NCI-H2196 (cell line): ENCODE measurements around the gene CDPF1.

Experiments
- DNase-seq: peaks from one replicate; lab custom pipeline; 2025; ENCODE audit not compliant: unreplicated experiment; lab: John Stamatoyannopoulos, UW

CDPF1 gene

GRCh38 chr22:46259374-46259773 is 9.3 kb upstream of the CDPF1 start:
- no peak for DNase-seq

DNA sequence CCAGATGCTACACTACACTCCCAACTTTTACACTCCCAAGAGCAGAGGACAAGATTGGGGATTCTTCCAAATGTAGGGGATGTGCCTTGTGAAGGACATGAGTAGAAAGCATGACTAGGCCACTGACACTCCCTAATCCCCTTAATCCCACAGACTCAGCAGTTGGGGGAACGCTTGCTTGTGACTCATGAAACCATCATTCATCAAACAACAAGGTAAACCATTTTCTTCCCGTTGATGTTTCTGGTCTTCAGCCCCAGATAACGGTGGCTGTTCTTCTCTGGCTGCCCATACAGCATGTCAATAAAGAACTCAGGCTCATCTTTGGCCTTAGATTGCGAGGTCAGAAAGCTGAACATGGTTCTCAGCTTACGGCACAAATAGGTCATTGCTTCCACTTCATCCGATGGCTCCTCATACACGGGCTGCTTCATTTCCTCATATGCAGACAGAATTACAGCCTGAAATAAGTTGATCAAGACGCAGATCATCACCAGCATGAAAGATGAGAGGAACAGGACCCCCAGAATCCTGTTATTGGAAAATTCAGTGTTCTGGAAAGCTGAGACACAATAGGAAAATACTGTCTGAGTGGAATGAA is 6.4 kb upstream of the CDPF1 start:
- DNase-seq, result no peak

DNA sequence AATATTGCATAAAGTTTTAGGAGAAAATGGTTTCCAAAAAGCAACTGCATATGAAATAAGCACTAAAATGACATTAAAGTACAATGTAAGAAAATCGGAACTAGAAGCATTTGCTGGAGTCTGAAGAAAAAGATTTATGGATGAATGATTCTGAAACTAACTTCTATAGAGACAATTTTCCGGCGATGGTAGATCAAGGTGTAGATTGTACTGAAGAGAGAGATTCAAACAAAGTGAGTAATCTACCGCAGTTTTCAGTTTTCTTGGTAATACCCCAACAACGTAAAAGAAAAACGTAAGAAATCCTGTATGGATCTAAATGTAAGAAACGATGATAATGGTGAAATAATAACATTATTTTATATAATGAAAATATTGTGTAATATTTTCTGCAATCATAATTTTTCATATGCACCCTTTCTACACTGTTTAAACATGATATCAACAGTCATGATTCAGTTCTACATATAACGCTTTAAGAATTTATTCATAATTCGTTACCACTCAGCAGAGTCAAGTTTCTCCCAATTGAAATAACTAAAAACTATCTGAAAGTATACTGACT is 1.8 kb upstream of the CDPF1 start:
- DNase-seq, result no peak

- DNase-seq, result no peak
Measured at GRCh38 chr22:46251266-46251665, 1.2 kb upstream of the CDPF1 start.

- no peak for DNase-seq
Measured at GRCh38 chr22:46250783-46251125, 661 bp upstream of the CDPF1 start.

- no peak for DNase-seq
Measured at GRCh38 chr22:46247443-46247975, 2.6 kb downstream of the CDPF1 start.

DNA sequence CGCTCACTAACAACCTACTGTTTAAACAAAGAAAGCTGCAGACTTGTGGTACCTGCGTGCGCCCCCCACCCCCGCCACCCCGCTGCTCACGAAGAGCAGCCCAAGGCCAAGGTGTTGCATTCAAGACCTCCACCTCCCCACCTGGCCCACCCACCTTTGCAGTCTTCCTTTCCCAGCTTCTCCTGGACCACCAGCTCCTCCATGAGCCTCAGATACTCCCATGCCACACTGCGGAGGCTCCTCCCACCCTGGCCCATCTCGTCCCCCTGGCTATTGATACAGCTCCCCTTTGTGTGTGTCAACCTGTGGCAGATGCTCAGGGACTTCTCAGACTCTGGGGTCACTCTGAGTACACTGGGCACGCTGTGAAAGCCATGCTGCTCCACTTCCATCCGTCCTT is 3.9 kb downstream of the CDPF1 start:
- no peak for DNase-seq

DNA sequence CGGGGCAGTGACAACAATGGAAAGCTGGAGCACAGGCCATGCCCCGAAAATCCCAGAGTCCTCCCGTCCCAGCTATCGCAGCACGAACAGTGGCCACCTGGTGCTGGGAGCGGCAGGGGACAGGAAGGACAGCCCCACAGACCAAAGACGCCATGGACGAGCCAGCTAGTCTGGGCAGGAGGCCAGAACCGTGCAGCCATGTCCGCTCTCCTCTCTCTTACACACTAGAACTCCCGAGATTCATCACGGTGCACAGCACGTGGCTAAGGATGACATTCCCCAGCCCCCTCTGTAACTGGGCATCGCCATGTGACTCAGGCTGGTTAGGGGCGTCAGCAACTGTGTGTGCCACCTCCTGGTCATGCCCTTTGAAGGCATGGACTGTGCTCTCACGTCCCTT is 4.6 kb downstream of the CDPF1 start:
- peak; percentile 63 for DNase-seq

DNA sequence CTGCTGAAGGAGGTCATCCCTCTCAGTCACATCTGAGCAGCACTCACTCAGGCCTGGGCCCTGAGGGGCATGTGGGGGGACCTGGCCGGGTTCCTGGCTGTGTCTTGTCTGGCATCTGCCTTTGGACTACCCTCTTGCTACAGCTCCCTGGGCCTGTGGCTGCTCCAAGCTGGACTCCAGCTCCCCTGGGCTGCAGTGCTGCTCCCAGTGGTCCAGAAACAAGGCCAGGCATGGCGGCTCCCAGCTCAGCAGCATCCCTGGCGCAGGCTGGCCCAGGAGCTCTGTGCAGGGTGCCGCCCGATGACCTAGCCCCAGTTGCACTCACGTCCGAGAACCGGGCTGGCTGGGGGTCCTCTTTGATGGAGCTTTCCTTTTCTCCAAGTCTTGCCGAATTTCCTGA is 5.3 kb downstream of the CDPF1 start:
- DNase-seq, result no peak

GRCh38 chr22:46242076-46242475 is 8.0 kb downstream of the CDPF1 start:
- no peak for DNase-seq

DNA sequence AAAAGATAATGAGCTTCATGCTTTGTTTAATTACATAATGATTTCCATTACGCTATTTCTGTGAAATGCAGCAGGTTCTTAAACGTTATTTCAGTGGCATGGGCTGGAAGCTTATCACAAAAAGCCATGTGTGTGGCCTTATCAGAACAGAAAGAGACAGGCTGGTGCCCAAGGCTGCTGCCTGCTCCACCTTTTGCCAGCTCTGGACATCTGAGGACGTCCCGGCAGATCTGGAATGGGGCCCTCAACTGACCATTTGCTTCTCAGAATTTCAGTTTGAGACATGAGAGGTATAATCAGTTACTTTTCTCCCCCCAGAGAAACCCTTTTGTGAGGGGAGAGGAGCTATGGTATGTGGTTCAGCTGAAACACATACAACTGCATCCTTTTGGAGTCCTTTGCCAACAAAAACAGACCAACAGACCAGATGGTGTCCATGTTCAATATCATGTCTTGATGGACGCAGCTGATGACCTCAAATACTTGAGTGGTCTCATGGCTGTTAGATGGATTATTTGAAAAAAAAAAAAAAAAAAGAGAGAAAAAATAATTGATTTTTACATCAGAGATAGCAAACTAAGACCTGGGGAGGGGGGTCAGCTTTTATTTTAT is 8.6 kb downstream of the CDPF1 start:
- no peak for DNase-seq

GRCh38 chr22:46240907-46241306 is 9.2 kb downstream of the CDPF1 start:
- DNase-seq, result no peak

GRCh38 chr22:46240506-46240905 is 9.6 kb downstream of the CDPF1 start:
- DNase-seq, result no peak

GRCh38 chr22:46240073-46240472 is 10.0 kb downstream of the CDPF1 start:
- no peak for DNase-seq

- DNase-seq, result no peak
Measured at GRCh38 chr22:46239261-46240048, 10.6 kb downstream of the CDPF1 start.

DNA sequence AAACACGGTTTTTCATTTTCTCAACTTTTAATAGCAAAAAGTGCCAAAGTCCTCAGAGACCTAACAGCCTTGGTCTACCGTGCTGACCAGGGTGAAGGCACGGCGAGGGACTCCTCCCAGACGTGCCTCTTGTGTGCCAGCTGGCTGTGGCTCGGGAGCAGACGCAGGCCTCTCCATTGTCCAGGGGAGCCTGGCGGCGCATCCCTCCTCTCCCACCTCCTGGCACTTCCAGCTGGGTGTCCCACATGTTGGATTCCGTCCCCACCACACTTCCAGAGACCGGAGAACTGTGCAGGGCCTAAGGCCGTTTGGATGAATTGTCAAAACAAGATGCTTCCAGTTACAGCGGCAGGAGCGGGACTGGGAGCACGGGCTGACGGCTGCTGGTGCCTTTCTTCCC is 11.6 kb downstream of the CDPF1 start:
- DNase-seq, result no peak

DNA sequence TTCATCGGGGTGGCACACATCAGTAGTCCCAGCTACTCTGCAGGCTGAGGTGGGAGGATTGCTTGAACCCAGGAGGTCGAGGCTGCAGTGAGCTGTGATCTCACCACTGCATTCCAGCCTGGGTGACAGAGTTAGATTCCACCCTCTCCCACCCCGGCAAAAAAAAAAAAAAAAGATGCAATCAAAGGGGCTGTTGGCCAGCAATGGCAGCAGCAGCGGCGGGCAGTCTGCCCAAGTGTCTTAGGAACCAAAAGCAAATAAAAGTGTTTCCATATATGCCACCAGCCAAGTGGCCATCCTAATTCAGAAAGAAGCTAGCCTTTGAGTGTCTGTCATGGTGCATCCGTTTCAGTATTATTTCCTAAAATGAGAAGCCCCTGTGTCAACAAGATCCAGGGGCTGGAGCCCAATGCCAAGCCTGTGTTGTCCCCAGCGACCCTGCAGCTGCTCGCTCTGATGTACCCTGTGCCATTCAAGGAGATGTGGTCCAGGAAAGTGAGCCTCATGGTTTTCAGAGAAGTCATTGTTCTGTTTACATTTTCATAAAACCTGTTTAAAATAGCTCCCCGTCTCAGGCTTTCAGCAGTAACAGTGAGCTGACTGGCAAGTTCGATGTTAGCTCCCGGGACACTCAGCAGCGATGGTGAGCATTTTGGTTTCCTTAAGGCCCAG is 12.5 kb downstream of the CDPF1 start:
- no peak for DNase-seq

DNA sequence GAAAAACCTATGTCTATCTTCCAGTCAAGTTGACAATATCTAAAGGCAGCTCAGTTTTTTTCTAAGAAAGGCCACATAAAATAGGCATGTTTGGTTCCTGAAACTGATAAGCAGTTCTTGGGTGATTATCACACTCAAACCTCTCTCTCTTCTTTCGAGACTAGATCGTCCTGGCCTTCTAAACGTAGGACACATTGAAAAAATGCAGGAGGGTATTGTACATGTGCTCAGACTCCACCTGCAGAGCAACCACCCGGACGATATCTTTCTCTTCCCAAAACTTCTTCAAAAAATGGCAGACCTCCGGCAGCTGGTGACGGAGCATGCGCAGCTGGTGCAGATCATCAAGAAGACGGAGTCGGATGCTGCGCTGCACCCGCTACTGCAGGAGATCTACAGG is 15.1 kb downstream of the CDPF1 start:
- no peak for DNase-seq

DNA sequence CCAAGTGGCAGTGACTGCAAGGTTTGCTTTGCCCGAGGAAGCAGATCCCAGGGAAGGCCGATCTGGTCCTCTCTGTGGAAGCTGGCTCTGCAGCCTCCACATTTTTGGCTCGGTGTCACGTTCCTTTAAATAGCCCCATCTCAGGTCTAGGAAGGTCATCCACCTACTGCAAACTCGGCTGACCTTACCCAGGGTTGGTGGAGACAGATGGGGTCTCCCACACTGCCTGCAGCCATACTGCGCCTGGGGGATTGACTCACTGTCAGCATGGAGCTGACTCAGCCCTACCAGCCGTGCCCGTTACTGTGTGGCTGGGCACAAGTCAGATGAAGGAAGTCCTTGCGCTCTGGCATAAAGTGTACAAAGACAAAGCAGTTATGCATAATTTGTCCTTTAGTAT is 16.9 kb downstream of the CDPF1 start:
- no peak for DNase-seq

DNA sequence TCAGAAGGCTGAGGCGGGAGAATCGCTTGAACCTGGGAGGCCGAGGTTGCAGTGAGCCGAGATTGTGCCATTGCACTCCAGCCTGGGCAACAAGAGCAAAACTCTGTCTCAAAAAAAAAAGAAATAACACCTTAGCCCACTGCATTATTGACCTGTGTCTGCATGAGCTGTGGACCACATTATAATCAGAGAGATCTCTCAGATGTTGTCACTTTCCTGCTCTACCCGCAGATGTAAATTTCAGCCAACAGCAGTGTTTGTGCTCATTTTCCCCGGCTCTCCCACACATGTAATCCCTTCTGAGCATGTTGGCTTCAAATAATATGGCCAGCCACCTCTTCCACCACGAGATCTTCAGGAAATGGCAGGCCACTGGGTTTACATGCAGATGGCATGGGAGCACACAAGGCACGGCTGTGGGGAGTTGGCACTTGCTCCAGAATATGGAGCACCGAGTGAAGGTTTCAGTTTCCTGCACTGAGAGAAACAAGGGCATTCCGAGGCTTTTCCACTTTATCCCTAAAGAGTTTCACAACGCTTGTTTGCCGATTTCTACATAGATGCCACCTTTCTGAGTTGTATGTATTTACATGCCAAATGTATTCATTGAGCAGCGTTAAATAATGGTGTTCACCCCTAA is 19.7 kb downstream of the CDPF1 start:
- DNase-seq, result no peak

DNA sequence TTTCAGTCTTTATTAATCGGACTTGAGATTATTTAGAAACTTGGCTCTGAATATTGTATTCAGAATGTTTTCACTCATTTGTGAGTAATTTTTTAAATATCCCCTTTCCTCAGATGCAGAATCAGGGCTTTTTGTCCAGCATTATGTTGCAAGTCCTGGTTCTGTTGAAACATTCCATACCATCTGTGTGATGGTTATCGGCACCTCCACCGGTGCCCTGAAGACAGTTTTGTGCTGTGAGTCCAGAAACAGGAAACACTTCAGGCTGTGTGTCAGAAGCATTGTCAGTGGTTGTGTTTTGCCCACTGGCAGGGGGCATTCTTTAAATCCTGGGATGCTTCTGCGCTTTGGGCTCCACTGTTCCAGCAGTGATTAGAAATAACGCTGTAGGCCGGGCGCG is 20.4 kb downstream of the CDPF1 start:
- no peak for DNase-seq
